K562 (cell line): ENCODE measurements around the gene PAIP2. TPM values are rescaled to one million over a fixed set of nuclear protein-coding genes. Genes with fewer than 3 reads are reported as not detected.

ENCODE experiments used
- ATAC-seq: fragments of 200-7000 bp; cut with Tn5 transposase; 3 replicates; pipeline ENCODE4 v1.9.1; 2020; ENCODE audit warnings: moderate library complexity
- BruUV-seq: library from RNA; stranded (reverse); fragments of 400-500 nt; replicated peaks from 2 replicates; lab custom pipeline; 2021; lab: Mats Ljungman, UMichigan
- CTCF ChIA-PET: fragments of 300-600 bp; formaldehyde crosslinking; extraction: SDS; loops from one replicate; lab custom pipeline; 2021; ENCODE audit warnings: low intra/inter-chr PET ratio; lab: Yijun Ruan, JAX
- POLR2A ChIA-PET: fragments of 300-600, 350-650 bp; sonication (Branson Sonifier 250); formaldehyde crosslinking; extraction: SDS; loops from one replicate; lab custom pipeline; 2021; ENCODE audit warnings: antibody characterized with exemption, inconsistent platforms; lab: Yijun Ruan, JAX
- DNase-seq, 4 experiments: peaks; one replicate each; pipeline versions ENCODE4 v3.0.0 to v3.0.0-alpha.2; 2011 to 2018; ENCODE audit warnings: low spot score in 3 of 4, mixed read lengths in 3 of 4; ENCODE audit errors: extremely low read depth in 1 of 4
- FAIRE-seq: peaks from 2 replicates; lab custom pipeline; 2011; peaks lifted over from hg19 to GRCh38; lab: Jason Lieb, UNC
- H2AFZ ChIP-seq: 2 replicates; pipeline ENCODE4 v1.6.0; 2011; ENCODE audit warnings: low read depth, low read length, control low read depth, inconsistent platforms
- H3K27ac ChIP-seq: fragments of 200-600 bp; 3 replicates; pipeline ENCODE4 v1.8.0; 2011; ENCODE audit warnings: low read depth, mild to moderate bottlenecking, control low read depth, inconsistent platforms, low read length, moderate library complexity, mixed read lengths; ENCODE audit errors: extremely low read depth
- H3K27me3 ChIP-seq, 2 experiments: fragments of 300-600 bp in 1 of 2; 2 replicates in 1 of 2; 3 replicates in 1 of 2; pipeline versions ENCODE4 v1.6.0 to v1.8.0; 2011; ENCODE audit warnings: inconsistent platforms in 2 of 2, low read length in 2 of 2, mild to moderate bottlenecking in 1 of 2, mixed read lengths in 1 of 2, moderate library complexity in 1 of 2; ENCODE audit not compliant: control insufficient read depth in 2 of 2, insufficient read depth in 2 of 2
- H3K36me3 ChIP-seq: fragments of 300-600 bp; 3 replicates; pipeline ENCODE4 v1.8.0; 2011; ENCODE audit warnings: mild to moderate bottlenecking, low read length, inconsistent platforms; ENCODE audit not compliant: control insufficient read depth, insufficient read depth
- H3K4me1 ChIP-seq, 2 experiments: fragments of 200-600 bp in 1 of 2; replicated peaks in 1 of 2; 2 replicates in 1 of 2; 3 replicates in 1 of 2; pipeline versions ENCODE4 v1.5.1 to v1.8.0; 2011; ENCODE audit warnings: inconsistent platforms in 2 of 2, low read length in 2 of 2, mild to moderate bottlenecking in 1 of 2, mixed read lengths in 1 of 2, moderate library complexity in 1 of 2; ENCODE audit not compliant: control insufficient read depth in 2 of 2, insufficient read depth in 2 of 2
- H3K4me2 ChIP-seq: 2 replicates; pipeline ENCODE4 v1.6.1; 2011; ENCODE audit warnings: low read length, control low read depth, inconsistent platforms, mixed read lengths; ENCODE audit not compliant: insufficient read depth
- H3K4me3 ChIP-seq: fragments of 200-600 bp; sonication (generic), shearing (Covaris generic); 2 replicates; pipeline ENCODE4 v1.5.1; 2016; ENCODE audit warnings: control low read depth, inconsistent platforms
- H3K79me2 ChIP-seq: fragments of 200-600 bp; 3 replicates; pipeline ENCODE4 v1.8.0; 2011; ENCODE audit warnings: low read length, inconsistent platforms; ENCODE audit not compliant: control insufficient read depth, insufficient read depth
- H3K9ac ChIP-seq, 2 experiments: 2 replicates each; pipeline versions ENCODE4 v1.6.0 to v1.6.1; 2011; ENCODE audit warnings: low read depth in 2 of 2, low read length in 2 of 2, control low read depth in 1 of 2, inconsistent platforms in 1 of 2, mild to moderate bottlenecking in 1 of 2, mixed read lengths in 1 of 2; ENCODE audit not compliant: insufficient read depth in 1 of 2
- H3K9me1 ChIP-seq: one replicate; pipeline ENCODE4 v1.6.0; 2011; ENCODE audit warnings: inconsistent platforms, mild to moderate bottlenecking, low read length, moderate library complexity; ENCODE audit not compliant: control insufficient read depth, insufficient read depth
- H3K9me3 ChIP-seq: replicated peaks from 2 replicates; pipeline ENCODE4 v1.5.1; 2011; ENCODE audit warnings: low read depth, low read length, inconsistent platforms; ENCODE audit not compliant: control insufficient read depth, insufficient read depth
- H4K20me1 ChIP-seq: replicated peaks from 2 replicates; pipeline ENCODE4 v1.6.1; 2011; ENCODE audit warnings: low read length, inconsistent platforms, mixed read lengths; ENCODE audit not compliant: control insufficient read depth, insufficient read depth
- ASH1L ChIP-seq: fragments of 450-650 bp; IDR thresholded peaks from 2 replicates; pipeline ENCODE4 v1.6.1; 2018; ENCODE audit warnings: borderline replicate concordance, mild to moderate bottlenecking, low read depth; ENCODE audit not compliant: partially characterized antibody
- DIDO1 ChIP-seq: fragments of 450-650 bp; IDR thresholded peaks from 2 replicates; pipeline ENCODE4 v1.6.1; 2016; ENCODE audit warnings: low read depth, missing biosample characterization, missing genetic modification characterization
- GABPA ChIP-seq: fragments of 200-800 bp; sonication (Bioruptor generic); conservative IDR thresholded peaks from 2 replicates; pipeline ENCODE4 v1.6.1; 2016; ENCODE audit warnings: low read depth, missing genetic modification characterization, missing compliant biosample characterization
- PTRF ChIP-seq: fragments of 450-650 bp; IDR thresholded peaks from 2 replicates; pipeline ENCODE4 v1.6.1; 2016; ENCODE audit warnings: mild to moderate bottlenecking, missing genetic modification characterization, missing compliant biosample characterization
- SFPQ ChIP-seq: fragments of 200-400 bp; formaldehyde crosslinking; IDR thresholded peaks from 2 replicates; pipeline ENCODE4 v1.6.1; 2017; ENCODE audit warnings: mild to moderate bottlenecking, low read depth, low read length, moderate library complexity
- SMAD2 ChIP-seq: fragments of 150-350 bp; IDR thresholded peaks from 2 replicates; pipeline ENCODE4 v1.6.1; 2014; ENCODE audit warnings: low read depth, mild to moderate bottlenecking, low read length
- ZBTB40 ChIP-seq, 2 experiments: fragments of 450-650 bp in 1 of 2; sonication (generic) in 1 of 2; formaldehyde crosslinking in 1 of 2; IDR thresholded peaks; 2 replicates each; pipeline versions ENCODE4 v1.7.1 to v1.9.0; 2016 to 2022; ENCODE audit warnings: inconsistent platforms in 1 of 2, mild to moderate bottlenecking in 1 of 2, missing genetic modification reagents in 1 of 2
- ZNF764 ChIP-seq: fragments of 250-450 bp; sonication (Bioruptor Pico); IDR thresholded peaks from 2 replicates; pipeline ENCODE4 v1.4.0; 2020; ENCODE audit warnings: low read depth, mild to moderate bottlenecking, moderate library complexity
- WGBS: fragments of 100-300 bp; shearing (Covaris generic); methylation state at CpG from one replicate; pipeline ENCODE4 v1.1.6; 2016; ENCODE audit warnings: low coverage, mixed read lengths; ENCODE audit not compliant: insufficient coverage; ENCODE audit errors: missing lambda C conversion rate; 5-methylcytosine and 5-hydroxymethylcytosine counted together
- in situ Hi-C: fragments of 300-500 bp; cut with MboI; formaldehyde crosslinking; loops from 4 replicates; pipeline ENCODE4 v1.15.0; 2018; ENCODE audit warnings: inconsistent platforms, mixed read lengths
- intact Hi-C: fragments of 100-400 bp; cut with micrococcal nuclease; formaldehyde crosslinking; loops from 2 replicates; pipeline ENCODE4 v1.14.2; 2022
- polyA plus RNA-seq, 8 experiments: library from polyadenylated mRNA; depleted of rRNA in 4 of 8; stranded (reverse) in 5 of 8; unstranded in 3 of 8; fragments of >200 nt; fragmentation: Nextera tagmentation in 2 of 8; fragmentation: Illumina TruSeq in 1 of 8; extraction: Ambion mirVana in 2 of 8; extraction: Trizol in 1 of 8; gene quantifications; 2 replicates each; pipeline versions ENCODE4 v1.2.1 to v1.2.3, GENCODE V29; 2011 to 2014; ENCODE audit warnings: inconsistent platforms in 1 of 8, missing spikeins in 1 of 8
- total RNA-seq, 7 experiments: library from RNA; depleted of rRNA in 6 of 7; stranded (reverse); fragments of >200 nt in 6 of 7; fragmentation: Illumina TruSeq in 2 of 7; extraction: Trizol in 2 of 7; gene quantifications; 2 replicates each; pipeline versions ENCODE4 v1.2.1 to v1.2.3, GENCODE V29; 2011 to 2021; ENCODE audit warnings: low replicate concordance in 1 of 7

PAIP2 gene
- total and polyA plus RNA-seq, 9 of the 15 experiments (the other 6 are each of a cell fraction or from before 2014, with no cell fraction given) = 78.3 to 187 (median 128) TPM

GRCh38 chr5:139364466-139364865 lies 22.8 kb downstream of the PAIP2 start (continued):
- TF ChIP-seq GABPA = no peak
- TF ChIP-seq, all 486 proteins: peak for 0

GRCh38 chr5:139368613-139369012 lies 27.0 kb downstream of the PAIP2 start:
- intact Hi-C loops = no loop called here
- FAIRE-seq = no peak
- CTCF ChIA-PET = interaction anchor here (0.6 to 0.8 kb wide), 2 partner anchors 580 to 666 kb away, joined by 3 read pairs; no protein-coding TSS in a partner anchor
- TF ChIP-seq ZNF764 (no peak), ASH1L (no peak), SMAD2 (no peak), DIDO1 (tag) (no peak), PTRF (tag) (no peak), ZBTB40 (IDR thresholded peaks at IDR 0.05) (no peak), ZBTB40 (CRISPR knock-in tag; IDR thresholded peaks at IDR 0.05) (no peak), SFPQ (no peak)

More at GRCh38 chr5:139368613-139369012, 27.0 kb downstream of the PAIP2 start:
- H3K4me3 ChIP-seq = no peak overlapping the region
- POLR2A ChIA-PET = interaction anchor here (1.3 to 2.2 kb wide), 3 partner anchors 10 to 27 kb away, joined by 3 to 5 read pairs (median 5); partner anchors contain the start of gene PAIP2
- ATAC-seq (peak; percentile 64), DNase-seq (peak in 1 of 4 experiments; percentile 41)
- H3K9me3 ChIP-seq = no peaks in the 10 kb centered on the region
- WGBS = 80% methylated on average over 2 of the region's 2 CpGs
- no peak overlapping the region for H3K4me2 ChIP-seq
- in situ Hi-C loops = no loop called here
- no peak overlapping the region for H3K9ac ChIP-seq
- H3K27me3 ChIP-seq = no peaks in the 10 kb centered on the region
- H2AFZ ChIP-seq = no peak overlapping the region
- H3K36me3 ChIP-seq = peaks cover 66% of the 10 kb centered on the region
- no peaks in the 10 kb centered on the region for H3K9me1 ChIP-seq
- no peaks in the 10 kb centered on the region for H3K4me1 ChIP-seq
- H3K79me2 ChIP-seq = no peaks in the 10 kb centered on the region
- H3K27ac ChIP-seq = no peak overlapping the region
- BruUV-seq = no TSS peak
- peaks cover 4% of the 10 kb centered on the region; the same call in 1 of the 2 replicates for H4K20me1 ChIP-seq
